IMR-90 (cell line): ENCODE data around the gene ELL. TPM values are rescaled to one million over a fixed set of nuclear protein-coding genes. Genes with fewer than 3 reads are reported as not detected.

ENCODE experiments used
- ATAC-seq: fragments of 200-7000 bp; cut with Tn5 transposase; 2 replicates; pipeline ENCODE4 v1.9.1; 2020; ENCODE audit warnings: low read depth, mild to moderate bottlenecking, moderate library complexity
- BruUV-seq: library from RNA; stranded (reverse); fragments of 400-500 nt; replicated peaks from 2 replicates; lab custom pipeline; 2021; lab: Mats Ljungman, UMichigan
- CTCF ChIA-PET: fragments of 300-600 bp; formaldehyde crosslinking; extraction: SDS; loops from one replicate; lab custom pipeline; 2021; ENCODE audit warnings: antibody characterized with exemption; lab: Yijun Ruan, JAX
- POLR2A ChIA-PET: fragments of 300-600 bp; sonication (Branson Sonifier 250); formaldehyde crosslinking; loops from one replicate; lab custom pipeline; 2022; ENCODE audit warnings: antibody characterized with exemption; ENCODE audit not compliant: unreplicated experiment; lab: Charles Lee
- DNase-seq: peaks from one replicate; pipeline ENCODE4 v3.0.0; 2013
- H2AFZ ChIP-seq: replicated peaks from 2 replicates; pipeline ENCODE3; 2013; ENCODE audit warnings: low read length, mild to moderate bottlenecking; ENCODE audit not compliant: poor library complexity
- H2AK5ac ChIP-seq: 2 replicates; pipeline ENCODE4 v1.6.1; 2013; ENCODE audit warnings: low read depth, low read length, inconsistent platforms
- H2AK9ac ChIP-seq: replicated peaks from 2 replicates; pipeline ENCODE3; 2013; ENCODE audit warnings: mild to moderate bottlenecking, low read depth, low read length, moderate library complexity; ENCODE audit not compliant: poor library complexity
- H2BK120ac ChIP-seq: 2 replicates; pipeline ENCODE4 v1.6.1; 2013; ENCODE audit warnings: low read depth, low read length, inconsistent platforms
- H2BK15ac ChIP-seq: 3 replicates; pipeline ENCODE4 v1.6.1; 2013; ENCODE audit warnings: low read depth, low read length, inconsistent platforms
- H2BK20ac ChIP-seq: 2 replicates; pipeline ENCODE4 v1.6.1; 2013; ENCODE audit warnings: low read depth, mild to moderate bottlenecking, inconsistent platforms, low read length, moderate library complexity
- H2BK5ac ChIP-seq: 2 replicates; pipeline ENCODE4 v1.6.1; 2013; ENCODE audit warnings: mild to moderate bottlenecking, low read depth, low read length, inconsistent platforms; ENCODE audit not compliant: poor library complexity, severe bottlenecking
- H3K14ac ChIP-seq: replicated peaks from 2 replicates; pipeline ENCODE4 v1.6.1; 2013; ENCODE audit warnings: low read depth, low read length, inconsistent platforms
- H3K18ac ChIP-seq: 2 replicates; pipeline ENCODE4 v1.6.1; 2013; ENCODE audit warnings: low read depth, low read length, control low read depth
- H3K23ac ChIP-seq: 2 replicates; pipeline ENCODE4 v1.6.1; 2013; ENCODE audit warnings: low read depth, low read length, inconsistent platforms
- H3K27ac ChIP-seq: 2 replicates; pipeline ENCODE4 v1.5.1; 2013; ENCODE audit warnings: mild to moderate bottlenecking, control low read depth, low read length; ENCODE audit not compliant: insufficient read depth
- H3K27me3 ChIP-seq: 2 replicates; pipeline ENCODE4 v1.6.1; 2013; ENCODE audit warnings: low read length; ENCODE audit not compliant: control insufficient read depth, insufficient read depth
- H3K36me3 ChIP-seq: 2 replicates; pipeline ENCODE4 v1.6.1; 2013; ENCODE audit warnings: low read length, mixed read lengths; ENCODE audit not compliant: control insufficient read depth, insufficient read depth
- H3K4ac ChIP-seq: 2 replicates; pipeline ENCODE4 v1.6.1; 2013; ENCODE audit warnings: low read depth, low read length, inconsistent platforms
- H3K4me1 ChIP-seq: 2 replicates; pipeline ENCODE4 v1.6.1; 2013; ENCODE audit warnings: low read length, mixed read lengths; ENCODE audit not compliant: control insufficient read depth, insufficient read depth
- H3K4me2 ChIP-seq: 2 replicates; pipeline ENCODE4 v1.6.1; 2013; ENCODE audit warnings: low read depth, mild to moderate bottlenecking, control low read depth, low read length, moderate library complexity
- H3K4me3 ChIP-seq: 2 replicates; pipeline ENCODE4 v1.5.1; 2013; ENCODE audit warnings: low read depth, mild to moderate bottlenecking, control low read depth, low read length, moderate library complexity; ENCODE audit not compliant: insufficient read depth
- H3K56ac ChIP-seq: 2 replicates; pipeline ENCODE4 v1.6.1; 2013; ENCODE audit warnings: low read length, inconsistent platforms; ENCODE audit not compliant: insufficient read depth; ENCODE audit errors: extremely low read depth
- H3K79me1 ChIP-seq, 2 experiments: 2 replicates each; pipeline ENCODE4 v1.6.1; 2013; ENCODE audit warnings: low read length in 2 of 2, inconsistent platforms in 1 of 2, low read depth in 1 of 2
- H3K9ac ChIP-seq: 2 replicates; pipeline ENCODE4 v1.6.1; 2013; ENCODE audit warnings: low read depth, low read length, control low read depth
- H3K9me1 ChIP-seq: 2 replicates; pipeline ENCODE4 v1.6.1; 2013; ENCODE audit warnings: low read length, inconsistent platforms; ENCODE audit not compliant: insufficient read depth
- H3K9me3 ChIP-seq: 2 replicates; pipeline ENCODE4 v1.6.1; 2013; ENCODE audit warnings: low read length; ENCODE audit not compliant: control insufficient read depth, insufficient read depth
- H4K20me1 ChIP-seq: 2 replicates; pipeline ENCODE4 v1.6.1; 2013; ENCODE audit warnings: low read length, inconsistent platforms; ENCODE audit not compliant: insufficient read depth
- H4K5ac ChIP-seq: 2 replicates; pipeline ENCODE4 v1.6.1; 2013; ENCODE audit warnings: mild to moderate bottlenecking, low read depth, low read length, control low read depth
- H4K8ac ChIP-seq, 2 experiments: 2 replicates each; pipeline ENCODE4 v1.6.1; 2013; ENCODE audit warnings: low read depth in 2 of 2, low read length in 2 of 2, control low read depth in 1 of 2, inconsistent platforms in 1 of 2
- H4K91ac ChIP-seq: 2 replicates; pipeline ENCODE4 v1.6.1; 2013; ENCODE audit warnings: low read depth, low read length, inconsistent platforms; ENCODE audit not compliant: insufficient read depth
- BHLHE40 ChIP-seq: fragments of 150-350 bp; IDR thresholded peaks from 2 replicates; pipeline ENCODE4 v1.6.1; 2016; ENCODE audit warnings: mild to moderate bottlenecking, low read depth, low read length
- CEBPB ChIP-seq: IDR thresholded peaks from 2 replicates; pipeline ENCODE4 v1.6.1; 2012; ENCODE audit warnings: low read depth, low read length, improper control_type of control experiment
- CHD1 ChIP-seq: IDR thresholded peaks from 2 replicates; pipeline ENCODE4 v1.6.1; 2012; ENCODE audit warnings: low read depth, low read length, improper control_type of control experiment
- ELK1 ChIP-seq: fragments of 150-350 bp; IDR thresholded peaks from 2 replicates; pipeline ENCODE4 v1.6.1; 2016; ENCODE audit warnings: low read depth, mild to moderate bottlenecking, low read length, moderate library complexity, borderline replicate concordance
- FOS ChIP-seq: fragments of 150-350 bp; IDR thresholded peaks from 2 replicates; pipeline ENCODE4 v1.6.1; 2016; ENCODE audit warnings: low read depth, low read length
- MAFK ChIP-seq: IDR thresholded peaks from 2 replicates; pipeline ENCODE4 v1.6.1; 2012; ENCODE audit warnings: low read depth, low read length, improper control_type of control experiment
- MAZ ChIP-seq: IDR thresholded peaks from 2 replicates; pipeline ENCODE4 v1.6.1; 2012; ENCODE audit warnings: low read depth, mild to moderate bottlenecking, low read length, improper control_type of control experiment, moderate library complexity, borderline replicate concordance
- MXI1 ChIP-seq: IDR thresholded peaks from 2 replicates; pipeline ENCODE4 v1.6.1; 2012; ENCODE audit warnings: low read depth, mild to moderate bottlenecking, low read length, moderate library complexity, borderline replicate concordance
- NFE2L2 ChIP-seq: fragments of 150-350 bp; IDR thresholded peaks from 2 replicates; pipeline ENCODE4 v1.6.1; 2016; ENCODE audit warnings: low read depth, mild to moderate bottlenecking, low read length
- POLR2A ChIP-seq: IDR thresholded peaks from 2 replicates; pipeline ENCODE4 v1.6.1; 2012; ENCODE audit warnings: mild to moderate bottlenecking, low read depth, low read length
- RAD21 ChIP-seq: IDR thresholded peaks from 2 replicates; pipeline ENCODE4 v1.6.1; 2012; ENCODE audit warnings: low read length, improper control_type of control experiment
- RCOR1 ChIP-seq: IDR thresholded peaks from 2 replicates; pipeline ENCODE4 v1.6.1; 2012; ENCODE audit warnings: mild to moderate bottlenecking, low read length, improper control_type of control experiment; ENCODE audit not compliant: insufficient replicate concordance
- RFX5 ChIP-seq: IDR thresholded peaks from 2 replicates; pipeline ENCODE4 v1.8.0; 2012; ENCODE audit warnings: low read depth, mild to moderate bottlenecking, low read length, moderate library complexity
- SMC3 ChIP-seq: fragments of 150-350 bp; IDR thresholded peaks from 2 replicates; pipeline ENCODE4 v1.6.1; 2016; ENCODE audit warnings: low read depth, mild to moderate bottlenecking, antibody characterized with exemption, low read length, moderate library complexity
- USF2 ChIP-seq: fragments of 150-350 bp; IDR thresholded peaks from 2 replicates; pipeline ENCODE4 v1.6.1; 2017; ENCODE audit warnings: mild to moderate bottlenecking, antibody characterized with exemption, low read length, low read depth
- WGBS, 2 experiments: methylation state at CpG; one replicate each; pipeline versions ENCODE4 v1.1.5 to v1.1.7; 2013; ENCODE audit warnings: missing lambda C conversion rate in 2 of 2; ENCODE audit not compliant: insufficient read length in 1 of 2; ENCODE audit errors: extremely low coverage in 2 of 2; 5-methylcytosine and 5-hydroxymethylcytosine counted together
- dilution Hi-C: fragments of 300-500 bp; cut with HindIII; formaldehyde crosslinking; loops from one replicate; pipeline ENCODE4 v1.14.3; 2018; ENCODE audit warnings: low sequenced_read_pairs; ENCODE audit not compliant: unreplicated experiment
- in situ Hi-C: fragments of 300-500 bp; cut with MboI; formaldehyde crosslinking; loops from 3 replicates; pipeline ENCODE4 v1.14.3; 2019; ENCODE audit warnings: low sequenced_read_pairs, inconsistent platforms, mixed read lengths
- intact Hi-C: fragments of 100-400 bp; cut with micrococcal nuclease; formaldehyde crosslinking; loops from 2 replicates; pipeline ENCODE4 v1.10.0; 2022
- polyA plus RNA-seq, 3 experiments: library from polyadenylated mRNA; depleted of rRNA; stranded (reverse); fragments of >200 nt; gene quantifications; 2 replicates each; pipeline ENCODE4 v1.2.3, GENCODE V29; 2012; ENCODE audit warnings: low replicate concordance in 1 of 3
- total RNA-seq: library from RNA; depleted of rRNA; stranded (reverse); fragments of >200 nt; gene quantifications from 2 replicates; pipeline ENCODE4 v1.2.3, GENCODE V29; 2012
- TF ChIP-seq, protein P1 (sequence below): conservative IDR thresholded peaks from 2 replicates; pipeline ENCODE4 v1.5.1; 2012; ENCODE audit warnings: mild to moderate bottlenecking, low read depth, low read length, improper control_type of control experiment

ELL gene
- total and polyA plus RNA-seq, 2 of the 4 experiments (the other 2 are of a cell fraction), result 6.3 to 13.1 TPM

DNA sequence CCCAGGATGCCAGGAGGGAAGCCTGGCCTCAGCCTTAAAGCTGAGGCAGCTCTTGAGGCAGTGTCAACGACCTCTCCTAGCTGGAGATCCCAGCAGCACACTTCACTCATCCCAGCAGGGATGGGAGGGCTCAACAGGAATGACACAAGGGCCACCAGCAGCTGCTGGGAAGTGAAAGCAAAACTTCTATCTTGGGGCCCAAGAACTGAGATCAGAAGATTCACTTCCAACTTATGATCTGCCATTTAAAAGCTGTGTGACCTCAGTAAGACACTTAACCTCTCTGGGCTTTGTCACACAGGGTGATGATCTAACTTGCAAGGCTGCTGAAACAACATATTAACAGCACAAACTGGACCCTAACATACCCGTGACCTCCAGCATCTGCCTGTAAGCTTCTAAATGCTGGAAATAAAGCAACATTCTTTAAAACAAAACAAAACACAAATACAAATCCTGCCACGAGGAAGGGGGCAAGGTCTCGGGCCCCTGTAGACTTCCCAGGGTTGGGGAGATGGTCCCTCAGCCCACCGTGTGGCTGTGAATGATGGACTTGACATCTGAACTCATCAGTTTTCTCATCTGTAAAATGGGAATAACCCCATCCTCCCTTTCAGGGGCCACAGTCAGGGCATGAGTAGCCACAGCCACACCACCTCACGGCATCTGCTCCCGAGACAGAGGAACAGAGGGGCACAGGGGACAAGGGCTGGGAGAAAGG, 22.7 kb downstream of the ELL start:
- BruUV-seq, result no TSS peak
- no peak overlapping the region for H2BK20ac ChIP-seq
- no peak overlapping the region for H4K8ac ChIP-seq
- no peak overlapping the region for H3K27ac ChIP-seq
- H2AK9ac ChIP-seq, result no peak overlapping the region
- no peak; the same call in 1 of the 2 replicates for ATAC-seq
- H4K5ac ChIP-seq, result no peak overlapping the region
- WGBS, 2 experiments, result no CpG with 5 or more reads among the region's 7 CpGs
- TF ChIP-seq FOS (no peak), ELK1 (no peak), NFE2L2 (no peak), MAZ (no peak), CEBPB (no peak), RCOR1 (no peak), CHD1 (no peak), MAFK (no peak), MXI1 (no peak), BHLHE40 (no peak), RAD21 (no peak), USF2 (no peak), SMC3 (no peak), POLR2A (no peak), RFX5 (no peak)
- TF ChIP-seq, protein P1, sequence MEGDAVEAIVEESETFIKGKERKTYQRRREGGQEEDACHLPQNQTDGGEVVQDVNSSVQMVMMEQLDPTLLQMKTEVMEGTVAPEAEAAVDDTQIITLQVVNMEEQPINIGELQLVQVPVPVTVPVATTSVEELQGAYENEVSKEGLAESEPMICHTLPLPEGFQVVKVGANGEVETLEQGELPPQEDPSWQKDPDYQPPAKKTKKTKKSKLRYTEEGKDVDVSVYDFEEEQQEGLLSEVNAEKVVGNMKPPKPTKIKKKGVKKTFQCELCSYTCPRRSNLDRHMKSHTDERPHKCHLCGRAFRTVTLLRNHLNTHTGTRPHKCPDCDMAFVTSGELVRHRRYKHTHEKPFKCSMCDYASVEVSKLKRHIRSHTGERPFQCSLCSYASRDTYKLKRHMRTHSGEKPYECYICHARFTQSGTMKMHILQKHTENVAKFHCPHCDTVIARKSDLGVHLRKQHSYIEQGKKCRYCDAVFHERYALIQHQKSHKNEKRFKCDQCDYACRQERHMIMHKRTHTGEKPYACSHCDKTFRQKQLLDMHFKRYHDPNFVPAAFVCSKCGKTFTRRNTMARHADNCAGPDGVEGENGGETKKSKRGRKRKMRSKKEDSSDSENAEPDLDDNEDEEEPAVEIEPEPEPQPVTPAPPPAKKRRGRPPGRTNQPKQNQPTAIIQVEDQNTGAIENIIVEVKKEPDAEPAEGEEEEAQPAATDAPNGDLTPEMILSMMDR, result no peak
- no peak overlapping the region for H3K18ac ChIP-seq
- H2BK5ac ChIP-seq, result no peak overlapping the region
- no peak overlapping the region for H4K91ac ChIP-seq
- no peaks in the 10 kb centered on the region for H3K36me3 ChIP-seq
- H3K4me1 ChIP-seq, result peaks cover 22% of the 10 kb centered on the region
- dilution Hi-C loops (no loop called here), intact Hi-C loops (no loop called here), in situ Hi-C loops (no loop called here)
- no peak overlapping the region for H3K4me3 ChIP-seq
- peak overlapping the region; percentile 72; the same call in 1 of the 2 replicates for H3K23ac ChIP-seq
- H2AFZ ChIP-seq, result no peak overlapping the region
- H3K4ac ChIP-seq, result no peak overlapping the region
- H3K79me1 ChIP-seq, result peaks cover 20 to 100% of the 10 kb centered on the region in 2 experiments
- no peak for DNase-seq
- H2AK5ac ChIP-seq, result no peak overlapping the region
- H3K4me2 ChIP-seq, result no peak overlapping the region
- CTCF ChIA-PET, result interaction anchor here (1.1 kb wide), 1 partner anchor 17 kb away, joined by 3 read pairs; no protein-coding TSS in a partner anchor
- H3K56ac ChIP-seq, result no peak overlapping the region
- no peak overlapping the region for H3K14ac ChIP-seq
- POLR2A ChIA-PET, result no interaction called here
- no peak overlapping the region for H2BK120ac ChIP-seq
- H3K9me3 ChIP-seq, result no peaks in the 10 kb centered on the region
- no peak overlapping the region for H2BK15ac ChIP-seq
- no peak overlapping the region for H3K9ac ChIP-seq
- peaks cover 71% of the 10 kb centered on the region for H3K9me1 ChIP-seq
- no peaks in the 10 kb centered on the region for H3K27me3 ChIP-seq
- H4K20me1 ChIP-seq, result peaks cover 100% of the 10 kb centered on the region
